Posterior cingulate gyrus (tissue), 11 donors: ENCODE data around the gene FAM193A.
"Not testable (repeated sequence)": the region's sequence is repeated elsewhere in the genome, so short reads cannot be mapped to it uniquely, and the experiment has no call there.

Source experiments
- DNase-seq, 10 donors: peaks; one replicate each; pipeline versions ENCODE4 v3.0.0 to v3.0.0-alpha.2; 2020 to 2021; ENCODE audit warnings: mixed read lengths in 3 of 10
- intact Hi-C: fragments of 100-400 bp; cut with DNase I; formaldehyde crosslinking; loops from one replicate; pipeline ENCODE4 v1.15.1; 2023

The FAM193A gene

DNA sequence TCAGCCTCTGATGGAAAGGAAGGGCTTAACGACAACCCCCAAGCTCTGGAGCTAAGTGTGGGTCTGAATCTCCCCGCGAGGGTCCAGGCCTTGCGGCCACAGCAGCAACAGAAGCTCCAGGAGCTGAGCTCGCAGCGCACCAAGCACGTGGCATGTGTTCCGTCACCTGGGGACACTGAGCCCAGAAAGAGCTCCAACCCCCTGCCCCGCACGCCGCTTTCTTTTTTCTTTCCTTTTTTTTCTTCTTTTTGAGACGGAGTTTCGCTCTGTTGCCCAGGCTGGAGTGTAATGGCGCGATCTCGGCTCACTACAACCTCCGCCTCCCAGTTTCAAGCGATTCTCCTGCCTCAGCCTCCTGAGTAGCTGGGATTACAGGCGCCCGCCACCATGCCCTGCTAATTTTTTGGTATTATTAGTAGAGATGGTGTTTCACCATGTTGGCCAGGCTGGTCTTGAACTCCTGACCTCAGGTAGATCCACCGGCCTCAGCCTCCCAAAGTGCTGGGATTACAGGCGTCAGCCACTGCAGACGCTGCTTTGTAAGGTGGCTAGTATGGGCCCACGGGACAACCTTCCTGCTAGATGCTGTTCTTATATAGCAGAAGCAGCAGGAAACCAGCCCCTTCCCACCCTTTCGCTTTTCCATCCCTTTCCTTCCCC lies 220.4 kb downstream of the FAM193A start:
- intact Hi-C loops, result loop anchor here (5.0 kb wide), 1 partner anchor 220 kb away; the partner anchor contains the start of gene FAM193A
- peak in 2 of 10 donors; percentile 30 to 67 for DNase-seq

GRCh38 chr4:2757426-2757825 lies 221.0 kb downstream of the FAM193A start:
- intact Hi-C loops, result loop anchor here (5.0 kb wide), 1 partner anchor 220 kb away; the partner anchor contains the start of gene FAM193A
- DNase-seq, result peak in 2 of 10 donors; percentile 39 to 52

- intact Hi-C loops, result loop anchor here (10.0 kb wide), 1 partner anchor 174 kb away; no protein-coding TSS in a partner anchor
- peak in 2 of 10 donors; percentile 54 to 67 for DNase-seq
These were observed 224.8 kb downstream of the FAM193A start for GRCh38 chr4:2761035-2761923.

DNA sequence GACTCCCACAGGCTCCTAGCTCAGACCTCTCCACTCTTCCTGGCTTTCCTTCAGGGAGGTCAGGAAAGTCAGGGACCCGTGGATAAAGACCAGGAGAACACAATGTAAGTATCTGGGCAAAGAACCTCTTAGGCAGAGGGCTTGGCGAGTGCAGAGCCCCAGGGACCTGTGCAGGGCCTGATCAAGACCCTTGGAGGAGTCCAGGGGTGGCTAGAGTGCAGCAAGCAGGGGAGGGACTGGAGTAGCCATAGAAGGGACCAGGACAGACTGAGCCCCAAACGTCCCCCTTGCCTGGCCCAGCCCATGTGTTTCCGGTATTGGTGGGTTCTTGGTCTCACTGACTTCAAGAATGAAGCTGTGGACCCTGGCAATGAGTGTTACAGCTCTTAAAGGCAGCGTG lies 225.6 kb downstream of the FAM193A start:
- intact Hi-C loops, result loop anchor here (10.0 kb wide), 1 partner anchor 173 kb away; no protein-coding TSS in a partner anchor
- peak in 1 of 10 donors; percentile 74 for DNase-seq

DNA sequence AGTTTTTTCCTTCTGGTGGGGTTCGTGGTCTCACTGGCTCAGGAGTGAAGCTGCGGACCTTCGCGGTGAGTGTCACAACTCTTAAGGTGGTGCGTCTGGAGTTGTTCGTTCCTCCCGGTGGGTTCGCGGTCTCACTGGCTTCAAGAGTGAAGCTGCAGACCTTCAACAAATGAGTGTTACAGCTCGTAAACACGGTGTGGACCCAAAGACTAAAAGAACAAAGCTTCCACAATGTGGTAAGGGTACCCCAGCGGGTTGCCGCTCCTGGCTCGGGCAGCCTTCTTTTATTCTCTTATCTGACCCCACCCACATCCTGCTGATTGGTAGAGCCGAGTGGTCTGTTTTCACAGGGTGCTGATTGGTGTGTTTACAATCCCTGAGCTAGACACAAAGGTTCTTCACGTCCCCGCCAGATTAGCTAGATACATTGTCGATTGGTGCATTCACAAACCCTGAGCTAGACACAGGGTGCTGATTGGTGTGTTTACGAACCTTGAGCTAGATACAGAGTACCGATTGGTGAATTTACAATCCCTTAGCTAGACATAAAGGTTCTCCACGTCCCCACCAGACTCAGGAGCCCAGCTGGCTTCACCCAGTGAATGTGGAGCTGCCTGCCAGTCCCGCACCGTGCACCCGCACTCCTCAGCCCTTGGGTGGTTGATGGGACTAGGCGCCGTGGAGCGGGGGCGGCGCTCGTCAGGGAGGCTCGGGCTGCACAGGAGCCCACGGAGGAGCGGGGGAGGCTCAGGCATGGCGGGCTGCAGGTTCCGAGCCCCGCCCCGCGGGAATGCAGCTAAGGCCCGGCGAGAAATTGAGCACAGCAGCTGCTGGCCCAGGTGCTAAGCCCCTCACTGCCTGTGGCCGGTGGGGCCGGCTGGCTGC lies 226.3 kb downstream of the FAM193A start:
- intact Hi-C loops, result loop anchor here (10.0 kb wide), 1 partner anchor 172 kb away; no protein-coding TSS in a partner anchor

DNA sequence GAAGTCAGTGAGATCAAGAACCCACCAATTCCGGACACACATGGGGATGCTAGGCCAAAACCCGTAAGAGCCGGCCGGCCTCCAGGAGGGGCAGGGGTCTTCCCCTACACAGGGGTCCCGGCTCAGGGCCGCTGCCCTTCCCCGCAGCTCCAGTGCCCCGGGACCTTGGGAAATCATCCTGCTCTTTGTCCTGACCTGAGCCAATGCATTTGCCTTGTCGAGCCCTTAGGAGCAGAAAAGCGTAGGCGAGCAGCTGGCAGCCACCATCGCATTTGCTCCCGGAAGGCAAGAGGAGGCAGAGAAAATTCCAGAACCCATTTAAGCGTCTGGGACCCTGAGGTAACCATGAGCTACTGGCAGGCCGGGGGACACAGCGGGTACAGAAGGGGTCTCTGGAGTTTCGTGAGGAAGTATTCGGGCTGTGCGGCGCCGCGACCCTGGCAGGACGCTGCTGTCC lies 227.1 kb downstream of the FAM193A start:
- intact Hi-C loops, result loop anchor here (10.0 kb wide), 1 partner anchor 171 kb away; no protein-coding TSS in a partner anchor
- DNase-seq, result peak in 3 of 10 donors; percentile 29 to 80 (median 71)

More for the DNA sequence above, 226.3 kb downstream of the FAM193A start:
- peak in 2 of 10 donors; percentile 46 to 82 for DNase-seq

DNA sequence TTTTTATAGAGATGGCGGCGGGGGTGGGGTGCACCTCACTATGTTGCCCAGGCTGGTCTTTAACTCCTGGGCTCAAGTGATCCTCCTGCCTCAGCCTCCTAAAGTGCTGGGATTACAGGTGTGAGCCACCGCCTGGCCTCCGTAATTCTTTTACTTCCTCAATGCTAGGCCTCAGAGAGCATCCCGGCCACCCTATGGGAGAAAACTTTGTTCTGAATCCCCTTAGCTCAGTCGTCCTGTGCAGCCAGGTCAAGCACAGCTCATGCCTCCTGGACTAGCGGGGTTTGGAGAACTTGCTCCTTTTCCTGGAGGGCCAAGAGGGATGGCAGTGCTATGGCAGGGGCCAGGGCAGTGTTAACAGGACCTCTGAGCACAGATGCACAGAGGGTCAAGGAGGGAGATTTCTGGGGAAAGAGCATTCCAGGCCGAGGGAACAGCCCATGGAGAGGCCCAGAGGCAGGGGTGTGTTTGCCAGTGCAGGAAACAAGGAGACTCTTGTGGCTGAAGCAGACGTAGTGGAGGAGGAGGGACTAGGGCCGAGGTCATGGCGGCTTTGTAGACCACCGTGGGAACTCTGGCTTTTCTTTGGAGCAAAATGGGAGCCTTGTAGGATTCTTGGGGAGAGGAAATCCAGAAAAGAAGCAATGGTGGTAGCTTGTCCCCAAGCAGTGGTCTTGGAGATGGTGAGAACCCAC lies 229.5 kb downstream of the FAM193A start:
- intact Hi-C loops, result loop anchor here (10.0 kb wide), 1 partner anchor 169 kb away; no protein-coding TSS in a partner anchor

GRCh38 chr4:2767046-2767704 lies 230.7 kb downstream of the FAM193A start:
- intact Hi-C loops, result loop anchor here (10.0 kb wide), 1 partner anchor 168 kb away; no protein-coding TSS in a partner anchor
- DNase-seq, result peak in 2 of 10 donors; percentile 58 to 70

More for the DNA sequence above, 229.5 kb downstream of the FAM193A start:
- DNase-seq, result peak in 2 of 10 donors; percentile 26 to 35

GRCh38 chr4:2767705-2768074 lies 231.2 kb downstream of the FAM193A start:
- peak in 2 of 10 donors; percentile 69 to 78 for DNase-seq
- intact Hi-C loops, result loop anchor here (10.0 kb wide), 1 partner anchor 167 kb away; no protein-coding TSS in a partner anchor

GRCh38 chr4:2768124-2768523 lies 231.7 kb downstream of the FAM193A start:
- intact Hi-C loops, result loop anchor here (10.0 kb wide), 1 partner anchor 167 kb away; no protein-coding TSS in a partner anchor
- DNase-seq, result peak in 2 of 10 donors; percentile 39 to 45

DNA sequence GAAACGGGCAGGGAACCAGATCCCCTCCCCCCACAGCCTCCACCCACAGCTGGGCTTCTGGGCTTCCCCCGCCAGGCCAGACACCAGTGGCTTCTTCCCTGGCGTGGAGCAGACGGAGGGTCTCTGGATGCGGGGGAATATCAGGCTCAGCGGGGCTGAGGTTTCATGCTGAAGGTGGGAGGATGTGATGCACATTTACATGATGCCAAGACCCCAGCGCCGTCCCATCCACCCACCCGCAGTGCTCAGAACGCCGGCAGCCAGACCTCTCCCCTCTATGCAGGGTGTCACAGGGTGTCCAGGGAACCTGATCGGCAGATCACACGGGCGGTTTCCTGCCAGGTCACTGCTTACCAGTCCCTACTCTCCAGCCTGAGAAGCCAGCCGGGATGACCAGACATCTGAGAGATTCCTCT lies 232.5 kb downstream of the FAM193A start:
- DNase-seq, result peak in 3 of 10 donors; percentile 41 to 59 (median 46)
- intact Hi-C loops, result loop anchor here (10.0 kb wide), 1 partner anchor 166 kb away; no protein-coding TSS in a partner anchor

DNA sequence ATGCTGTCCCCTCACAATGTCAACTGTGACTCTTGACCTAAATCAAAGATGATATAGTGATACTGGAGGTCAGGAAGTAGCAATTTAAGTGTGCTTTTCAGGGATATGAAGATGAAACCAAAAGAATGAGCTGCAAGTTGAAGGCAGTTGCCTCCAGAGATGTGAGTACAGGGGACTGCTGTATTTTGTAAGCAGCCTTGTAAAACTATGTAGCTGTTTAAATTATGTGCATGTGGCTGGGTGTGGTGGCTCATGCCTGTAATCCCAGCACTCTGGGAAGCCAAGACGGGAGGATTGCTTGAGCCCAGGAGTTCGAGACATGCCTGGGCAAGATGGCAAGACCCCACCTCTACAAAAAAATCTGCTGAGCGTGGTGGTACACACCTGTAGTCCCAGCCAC lies 234.8 kb downstream of the FAM193A start:
- peak in 2 of 10 donors; percentile 12 to 13 for DNase-seq
- intact Hi-C loops, result no loop called here

DNA sequence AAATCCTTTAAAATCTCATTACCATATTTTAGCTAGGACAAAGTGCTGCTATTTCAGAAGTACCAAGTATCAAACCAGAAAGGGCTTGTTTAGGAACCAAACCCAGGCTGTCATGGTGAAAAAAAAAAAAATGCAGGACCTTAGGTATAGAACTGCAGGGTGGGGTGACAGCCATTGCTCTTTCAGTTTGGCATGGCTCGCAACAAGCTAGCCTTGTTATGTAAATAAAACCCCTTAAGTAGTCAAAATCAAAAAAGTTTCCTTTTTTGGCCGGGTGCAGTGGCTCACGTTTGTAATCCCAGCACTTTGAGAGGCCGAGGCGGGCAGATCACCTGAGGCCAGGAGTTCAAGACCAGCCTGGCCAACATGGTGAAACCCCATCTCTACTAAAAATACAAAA lies 244.2 kb downstream of the FAM193A start:
- intact Hi-C loops, result not testable (repeated sequence)
- DNase-seq, result peak in 2 of 10 donors; percentile 22 to 23

DNA sequence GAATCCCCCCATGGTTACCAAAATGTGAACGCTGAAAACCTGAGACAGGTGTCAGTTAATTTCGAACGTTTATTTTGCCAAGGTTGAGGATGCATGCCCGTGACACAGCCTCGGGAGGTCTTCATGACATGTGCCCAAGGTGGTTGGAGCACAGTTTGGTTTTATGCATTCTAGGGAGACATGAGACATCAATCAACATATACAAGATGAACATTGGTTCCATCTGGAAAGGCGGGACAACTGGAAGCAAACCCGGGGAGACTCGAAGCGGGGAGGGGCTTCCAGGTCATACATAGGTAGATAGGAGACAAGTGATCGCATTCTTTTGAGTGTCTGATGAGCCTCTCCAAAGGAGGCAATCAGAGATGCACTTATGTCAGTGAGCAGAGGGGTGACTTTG lies 245.5 kb downstream of the FAM193A start:
- intact Hi-C loops, result no loop called here
- DNase-seq, result peak in 2 of 10 donors; percentile 5 to 16
